Hindlimb muscle (tissue), 1 donor: ENCODE measurements around the gene SLC35B4. TPM values are rescaled to one million over a fixed set of nuclear protein-coding genes. Genes with fewer than 3 reads are reported as not detected.

Experiments
- DNase-seq: peaks from one replicate; pipeline ENCODE4 v3.0.0-alpha.2; 2013
- polyA plus RNA-seq: library from polyadenylated mRNA; unstranded; fragments of 120-200 nt; gene quantifications from one replicate; pipeline ENCODE4 v1.2.1, GENCODE V29; 2013; ENCODE audit not compliant: insufficient read length

The SLC35B4 gene, protein sequence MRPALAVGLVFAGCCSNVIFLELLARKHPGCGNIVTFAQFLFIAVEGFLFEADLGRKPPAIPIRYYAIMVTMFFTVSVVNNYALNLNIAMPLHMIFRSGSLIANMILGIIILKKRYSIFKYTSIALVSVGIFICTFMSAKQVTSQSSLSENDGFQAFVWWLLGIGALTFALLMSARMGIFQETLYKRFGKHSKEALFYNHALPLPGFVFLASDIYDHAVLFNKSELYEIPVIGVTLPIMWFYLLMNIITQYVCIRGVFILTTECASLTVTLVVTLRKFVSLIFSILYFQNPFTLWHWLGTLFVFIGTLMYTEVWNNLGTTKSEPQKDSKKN
- 8.7 TPM for polyA plus RNA-seq

DNA sequence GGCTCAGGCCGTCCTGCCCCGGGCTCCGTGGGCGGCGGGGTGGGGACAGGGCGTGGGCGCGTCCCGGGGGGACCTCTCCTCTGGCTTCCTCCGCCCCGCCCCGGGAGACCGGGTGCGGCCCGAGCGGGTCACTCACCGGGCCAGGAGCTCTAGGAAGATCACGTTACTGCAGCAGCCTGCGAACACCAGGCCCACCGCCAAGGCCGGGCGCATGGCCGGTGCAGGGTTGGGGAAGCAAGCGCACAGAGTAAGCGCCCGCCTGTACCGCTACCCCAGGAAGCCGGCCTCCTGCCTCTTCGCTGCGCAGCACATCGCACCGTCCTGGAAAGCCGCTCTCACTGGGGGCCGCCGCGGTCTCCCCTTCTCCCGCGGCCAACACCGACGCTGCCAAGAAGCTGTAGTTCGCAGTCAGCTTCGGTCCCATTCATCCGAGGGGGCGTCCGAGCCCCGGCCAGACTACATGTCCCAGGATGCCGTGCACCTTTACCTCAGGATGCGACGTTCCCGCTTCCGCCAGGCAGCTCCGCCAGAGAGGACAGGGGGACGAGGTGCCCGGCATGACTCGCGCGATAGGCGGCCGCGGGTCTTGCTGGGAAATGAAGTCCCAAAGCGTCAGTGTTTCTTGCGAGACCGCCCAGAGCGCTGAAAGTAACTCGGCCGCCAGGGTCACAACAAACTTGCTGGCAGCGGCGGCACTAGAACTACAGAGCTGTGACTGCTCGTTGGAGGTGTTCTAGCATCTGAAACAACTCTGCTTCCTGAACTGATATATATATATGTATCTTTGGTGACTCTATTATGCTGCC is at the start of gene SLC35B4:
TSS of gene SLC35B4 (minus strand) at position 392 of the 806 bp plus-strand sequence. CDS start at position 213, 179 bp downstream.
- peak; percentile 97 for DNase-seq

DNA sequence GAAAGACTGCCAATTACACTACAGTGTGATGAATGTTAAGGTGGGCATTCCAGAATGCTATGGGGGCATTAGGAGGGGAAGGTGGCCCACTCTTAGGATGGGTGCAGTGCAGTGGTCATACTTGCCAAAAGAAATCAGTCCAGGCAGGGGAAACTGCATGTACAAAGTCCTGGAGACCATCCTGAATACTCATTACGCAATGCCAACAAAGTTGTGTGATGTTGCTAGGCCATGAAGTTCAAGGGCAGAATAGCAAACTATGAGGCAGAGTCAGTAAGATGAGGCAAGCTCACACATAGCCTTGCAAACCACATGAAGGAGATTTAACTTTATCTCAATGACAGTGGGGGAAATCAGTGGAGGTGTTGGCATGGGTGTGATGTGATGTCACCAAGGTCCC is 49.8 kb upstream of the SLC35B4 start:
- no peak for DNase-seq

DNA sequence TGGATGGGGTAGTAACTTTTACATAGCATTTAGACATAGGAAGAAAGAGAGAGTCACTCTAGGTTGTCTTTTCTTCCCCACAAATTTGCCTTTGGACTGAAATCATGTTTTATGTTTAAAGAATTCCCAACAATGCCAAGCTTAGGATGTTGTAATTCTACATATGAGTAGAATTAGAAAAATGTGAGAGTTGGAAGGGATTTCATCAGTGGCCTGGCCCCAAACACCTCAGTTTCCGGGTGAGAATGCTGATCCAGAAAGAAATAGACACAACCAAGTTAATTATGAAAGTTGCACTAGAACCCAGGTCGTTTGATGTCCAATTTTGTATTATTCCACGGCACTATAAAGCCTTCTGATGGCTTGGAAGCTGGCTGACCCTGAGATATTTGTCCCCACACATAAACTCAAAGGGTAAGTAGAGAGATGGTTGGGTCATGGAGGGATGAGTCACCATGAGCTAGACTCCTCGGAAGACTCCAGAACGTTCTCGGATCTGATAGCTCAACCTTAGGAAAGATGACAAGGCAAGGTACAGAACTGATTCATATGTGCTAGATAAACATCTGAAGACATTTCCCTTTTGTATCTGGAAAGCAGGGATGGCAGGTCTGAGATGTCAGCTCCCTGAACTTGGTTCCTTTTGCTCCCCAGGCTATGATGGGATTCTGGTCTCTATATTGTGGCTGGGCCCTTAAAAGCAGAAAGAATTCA is 48.8 kb upstream of the SLC35B4 start:
- no peak for DNase-seq

DNA sequence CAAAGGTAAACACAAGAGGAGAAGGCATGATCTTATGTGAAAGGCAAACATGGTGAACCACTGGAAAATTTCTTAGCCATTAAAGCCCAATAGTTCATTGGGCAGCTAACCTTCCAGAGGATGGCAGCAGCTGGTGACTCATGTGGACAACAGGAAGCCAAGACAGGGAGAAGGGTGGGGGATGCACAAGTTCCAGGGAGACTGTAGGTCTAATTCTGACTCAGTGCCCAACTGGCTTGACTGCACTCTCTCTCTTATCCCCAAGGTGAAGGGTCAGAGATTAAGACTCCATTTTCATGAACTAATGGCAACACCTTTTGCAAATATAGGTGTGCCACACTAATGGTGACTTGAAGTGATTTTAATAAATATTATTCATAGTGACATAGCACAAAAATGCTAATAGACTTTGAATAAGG is 47.9 kb upstream of the SLC35B4 start:
- DNase-seq, result no peak

DNA sequence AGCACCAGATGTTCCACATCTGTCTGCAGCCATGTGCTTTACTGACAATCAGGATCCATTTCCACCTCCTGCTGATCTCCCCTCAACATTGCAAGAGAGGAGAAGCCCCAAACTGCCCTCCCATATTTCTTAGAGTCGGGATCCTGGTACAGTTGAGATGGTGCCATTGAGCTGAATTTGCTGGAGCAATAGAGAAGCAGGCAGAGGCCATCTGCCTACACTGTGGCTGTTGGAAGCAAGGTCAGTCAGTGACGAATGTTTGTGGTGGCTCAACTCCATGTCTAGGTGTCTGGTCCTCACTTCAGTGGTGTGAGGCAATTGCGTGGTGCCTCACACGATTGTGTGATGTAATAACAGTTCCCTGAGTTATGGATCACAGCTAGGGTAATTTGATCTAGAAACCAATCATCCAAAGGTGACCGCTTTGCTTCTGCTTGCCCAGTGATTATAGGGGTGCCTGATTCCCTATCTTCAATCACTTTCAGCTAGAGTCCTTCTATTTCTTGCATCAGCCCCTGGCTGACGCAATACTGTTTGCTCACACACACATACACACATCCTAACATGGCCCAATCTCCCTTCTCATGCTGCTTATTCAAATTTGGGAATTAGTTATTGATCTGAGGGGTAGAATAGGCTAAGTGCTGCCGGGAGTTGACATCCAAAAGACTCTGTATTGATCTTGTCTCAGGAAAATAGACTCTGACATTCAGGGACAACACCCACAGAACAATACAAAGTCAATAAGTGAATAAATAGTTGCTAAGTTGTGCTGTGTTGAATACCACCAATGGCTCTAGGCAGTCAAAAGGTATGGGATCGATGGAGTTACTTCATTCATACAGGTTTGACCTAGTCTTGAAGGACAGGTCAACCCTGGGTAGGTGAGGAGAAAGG is 46.1 kb upstream of the SLC35B4 start:
- DNase-seq, result no peak

DNA sequence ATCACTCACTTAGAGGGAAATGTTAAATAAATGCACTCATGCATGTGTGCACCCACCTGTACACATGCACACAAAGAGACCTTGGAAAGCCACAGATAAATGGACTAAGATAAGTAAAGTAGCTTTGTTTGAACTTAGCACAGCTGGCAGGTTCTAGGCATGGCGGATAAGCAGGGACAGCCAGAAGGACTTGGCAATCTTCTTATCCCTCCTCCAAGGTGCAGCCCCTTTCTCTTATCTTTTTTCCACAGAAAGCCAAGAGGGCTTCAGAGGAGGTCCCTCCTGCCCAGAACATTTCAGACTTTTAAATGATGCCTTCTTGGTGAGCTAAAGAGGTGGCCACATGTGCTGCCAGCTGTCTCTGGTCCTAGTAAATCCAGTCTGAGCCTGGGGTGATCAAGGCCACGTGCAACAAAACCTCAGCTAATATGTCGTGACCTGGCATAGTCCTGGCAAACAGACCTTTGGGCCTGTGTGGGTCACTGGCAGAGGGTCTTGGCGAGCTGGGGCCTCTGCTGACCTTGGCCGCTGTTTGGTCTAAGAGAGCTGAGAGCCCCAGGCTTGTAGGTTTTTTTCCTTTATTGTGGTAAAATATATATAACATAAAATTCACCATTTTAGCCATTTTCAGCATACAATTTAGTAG is 43.2 kb upstream of the SLC35B4 start:
- no peak for DNase-seq

DNA sequence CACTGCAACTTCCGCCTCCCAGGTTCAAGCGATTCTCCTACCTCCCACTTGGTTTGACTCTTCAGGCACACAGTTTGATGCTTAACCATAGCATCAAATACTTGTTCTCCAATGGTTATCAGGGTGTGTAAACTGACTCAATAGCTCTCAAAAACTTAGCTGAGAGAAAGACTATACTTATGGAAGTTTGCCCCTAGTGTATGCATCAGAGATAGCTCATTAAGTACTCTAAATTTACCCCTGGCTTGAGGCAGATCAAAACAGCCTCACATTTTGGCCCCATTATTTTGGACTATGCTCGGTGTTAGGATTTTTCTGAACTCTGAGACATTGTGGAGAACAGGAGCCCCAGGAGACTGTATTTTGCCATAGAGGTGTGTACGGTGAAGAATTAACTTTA is 40.8 kb upstream of the SLC35B4 start:
- no peak for DNase-seq

DNA sequence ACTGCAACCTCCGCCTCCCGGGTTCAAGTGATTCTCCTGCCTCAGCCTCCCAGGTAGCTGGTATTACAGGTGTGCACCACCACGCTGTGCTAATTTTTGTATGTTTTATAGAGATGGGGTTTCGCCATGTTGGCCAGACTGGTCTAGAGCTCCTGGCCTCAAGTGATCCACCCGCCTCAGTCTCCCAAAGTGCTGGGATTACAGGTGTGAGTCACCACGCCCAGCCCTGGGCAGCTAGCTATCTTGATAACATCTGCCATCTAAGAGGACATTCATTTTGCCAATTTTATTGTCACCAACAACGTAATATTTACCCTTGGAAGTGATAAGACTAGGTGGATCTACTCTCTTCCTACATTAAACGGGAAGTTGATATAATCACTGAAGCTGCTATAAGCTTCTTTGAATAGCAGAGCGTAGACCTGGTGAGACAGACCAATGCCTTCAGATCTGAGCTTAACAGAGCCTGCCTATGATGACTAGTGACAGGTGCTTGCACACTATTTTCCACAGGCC is 39.7 kb upstream of the SLC35B4 start:
- no peak for DNase-seq

DNA sequence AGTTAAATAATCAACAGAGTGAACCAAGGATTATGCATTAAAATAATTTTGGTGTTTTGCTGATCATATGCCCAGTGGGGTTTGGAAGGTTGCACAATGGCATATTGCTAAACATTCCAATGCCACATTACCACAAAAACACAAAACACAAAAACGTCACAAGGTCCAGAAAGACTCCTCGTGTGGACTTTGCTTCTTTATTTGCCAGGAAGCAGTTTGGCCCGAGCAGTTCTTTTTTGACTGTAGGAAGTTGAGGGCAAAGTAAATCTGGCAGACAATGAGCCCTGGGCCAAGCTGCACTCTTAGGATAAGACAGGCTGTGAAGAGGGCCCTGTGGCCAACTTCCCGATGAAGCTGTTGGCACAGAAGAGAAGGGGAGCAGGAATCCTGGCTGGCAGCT is 39.2 kb upstream of the SLC35B4 start:
- no peak for DNase-seq

DNA sequence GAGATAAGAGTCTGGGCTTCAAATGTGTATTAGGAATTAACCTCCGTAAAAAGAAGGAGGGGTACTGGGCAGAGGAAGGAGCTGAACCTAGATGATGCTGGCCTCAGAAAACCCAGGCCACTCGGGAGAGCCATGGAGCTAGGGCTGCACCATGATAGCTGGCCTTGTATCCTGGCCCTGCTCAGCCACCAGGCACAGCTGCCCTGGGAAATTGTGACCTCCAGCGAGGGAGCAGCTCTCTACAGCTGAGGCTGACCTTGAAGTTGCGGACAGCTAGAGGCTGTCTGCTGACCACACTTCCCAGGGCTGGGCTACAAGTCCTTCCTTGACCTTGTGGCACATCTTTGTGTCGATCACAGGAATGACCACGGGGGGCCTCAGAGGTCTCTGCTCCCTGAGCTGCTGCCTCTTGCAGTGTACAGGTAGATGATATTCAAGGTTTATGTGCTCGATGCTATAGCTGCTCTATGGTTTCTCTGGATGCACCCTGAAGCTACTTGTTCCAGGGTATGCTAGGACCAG is 38.3 kb upstream of the SLC35B4 start:
- no peak for DNase-seq

DNA sequence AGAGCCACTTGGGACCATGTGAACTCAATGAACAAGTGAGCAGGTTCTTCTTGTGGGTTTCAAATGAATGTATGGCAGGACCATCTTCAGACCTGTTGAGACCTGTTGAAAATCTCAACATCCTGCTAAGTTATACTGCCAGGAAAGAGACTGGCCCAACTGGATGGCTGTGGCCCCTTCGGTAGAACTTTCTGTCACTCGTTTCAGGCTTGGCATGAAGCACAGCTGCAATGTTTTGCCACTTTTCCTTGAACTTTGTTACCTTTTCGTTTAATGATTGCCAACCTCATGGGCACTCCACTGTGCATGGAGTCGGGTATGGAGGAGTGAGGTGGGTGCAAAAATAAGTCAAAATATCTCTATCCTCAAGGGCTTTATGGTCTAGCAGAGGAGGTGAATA is 36.7 kb upstream of the SLC35B4 start:
- no peak for DNase-seq

DNA sequence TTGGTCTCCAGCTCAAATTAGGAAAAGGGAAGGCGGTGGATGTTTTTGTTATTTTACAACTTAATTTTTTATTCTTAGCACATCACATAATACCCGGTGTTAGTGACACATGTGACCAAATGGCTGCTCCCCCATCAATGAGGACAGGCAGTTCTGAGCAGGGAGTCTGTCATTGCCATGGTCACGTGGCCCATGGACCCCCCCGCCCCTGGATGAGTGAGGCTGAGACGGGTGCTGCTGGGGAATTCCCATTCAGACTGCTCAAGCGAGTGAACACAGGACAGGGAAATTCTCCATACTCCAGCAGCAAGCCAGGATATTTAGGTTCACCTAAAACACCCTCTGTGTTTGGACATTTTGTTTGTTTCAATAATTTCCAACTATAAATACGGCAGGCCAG is 34.7 kb upstream of the SLC35B4 start:
- no peak for DNase-seq

DNA sequence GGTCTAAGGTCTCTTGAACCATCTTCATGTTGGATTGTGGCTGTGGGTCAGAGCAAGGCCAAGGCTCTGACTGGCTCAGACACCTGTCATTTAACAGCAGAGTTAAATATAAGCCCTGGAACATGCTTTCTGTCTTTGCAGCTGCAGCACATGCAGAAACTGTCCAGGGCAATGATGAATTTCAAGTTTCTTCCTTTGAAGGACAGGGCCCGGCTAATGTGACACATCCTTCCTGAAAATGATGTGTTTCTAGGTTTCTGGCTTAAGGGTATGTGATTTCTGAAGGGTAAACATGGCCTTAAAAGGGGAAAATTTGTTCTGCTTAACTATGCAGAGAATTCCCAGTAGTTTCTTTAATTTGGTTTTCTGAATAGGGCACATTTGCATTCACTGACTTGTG is 34.0 kb upstream of the SLC35B4 start:
- DNase-seq, result no peak

DNA sequence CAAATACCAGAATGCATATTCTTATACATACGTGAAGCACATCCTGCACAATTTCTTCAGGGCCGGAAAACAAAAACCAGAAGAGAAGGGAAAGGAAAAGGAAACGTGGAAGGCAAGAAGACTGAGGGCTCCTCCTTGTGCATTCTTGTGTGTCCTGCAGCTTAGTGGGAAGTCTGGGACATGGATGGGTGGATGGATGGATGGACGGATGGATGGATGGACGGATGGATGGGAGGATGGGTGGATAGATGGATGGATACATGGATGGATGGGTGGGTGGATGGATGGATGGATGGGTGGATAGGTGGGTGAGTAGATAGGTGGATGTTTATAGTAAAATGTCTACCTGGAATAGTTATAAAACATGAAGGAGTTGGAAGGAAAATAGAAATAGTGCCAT is 30.8 kb upstream of the SLC35B4 start:
- DNase-seq, result no peak

DNA sequence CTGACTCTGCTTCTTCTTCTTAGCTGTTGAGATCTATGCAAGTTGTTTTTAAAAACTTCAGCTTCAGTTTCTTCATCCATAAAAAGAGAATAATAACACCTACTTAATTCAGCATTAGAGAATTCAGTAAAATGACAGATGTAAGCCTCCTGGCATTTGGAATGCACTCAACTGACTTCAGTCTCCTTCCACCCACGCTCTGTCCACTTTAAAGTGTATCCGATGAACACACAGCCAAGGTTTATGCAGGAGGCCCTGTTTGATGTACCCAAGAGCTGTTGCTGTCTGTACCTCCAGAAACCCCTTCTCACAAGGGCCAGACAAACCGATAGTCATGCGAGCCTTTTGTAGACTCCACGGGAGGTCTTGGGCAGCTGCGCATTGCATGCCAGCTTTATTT is 27.1 kb upstream of the SLC35B4 start:
- DNase-seq, result no peak

DNA sequence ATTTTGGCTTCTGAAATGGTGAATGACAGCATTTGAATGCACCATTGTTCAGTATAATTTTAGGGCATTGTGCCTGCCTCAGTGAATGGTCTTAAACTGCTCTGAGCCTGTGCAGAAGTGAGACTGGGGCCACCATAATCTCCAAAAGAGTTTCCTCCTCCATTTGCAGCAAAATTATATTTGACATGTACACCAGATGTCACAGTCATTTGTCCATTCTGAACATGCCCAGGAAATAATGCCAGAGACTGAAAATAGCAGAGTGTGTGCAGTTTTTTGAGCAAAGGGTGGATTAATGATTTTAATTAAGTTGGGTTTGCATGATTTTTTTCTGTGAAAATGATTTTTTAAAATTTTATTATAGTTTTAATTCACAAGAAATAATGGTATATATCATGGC is 26.4 kb upstream of the SLC35B4 start:
- DNase-seq, result no peak

DNA sequence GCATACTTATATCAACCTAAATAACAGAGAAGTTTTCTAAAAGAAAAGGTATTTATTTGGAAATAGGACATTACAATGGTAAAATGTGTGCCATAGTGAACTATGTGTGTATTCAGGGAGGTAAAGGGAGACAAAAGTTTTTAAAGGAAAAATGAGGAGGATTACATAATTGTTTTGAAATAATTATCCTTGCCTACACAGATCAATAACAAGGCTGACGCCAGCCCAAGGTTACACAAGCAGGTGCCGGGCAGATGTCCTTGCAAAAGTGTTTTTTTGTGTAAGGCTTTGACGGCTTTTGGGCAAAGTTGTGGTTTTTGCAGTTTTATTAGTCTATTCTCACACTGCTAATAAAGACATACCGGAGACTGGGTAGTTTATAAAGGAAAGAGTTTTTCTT is 22.7 kb upstream of the SLC35B4 start:
- no peak for DNase-seq

DNA sequence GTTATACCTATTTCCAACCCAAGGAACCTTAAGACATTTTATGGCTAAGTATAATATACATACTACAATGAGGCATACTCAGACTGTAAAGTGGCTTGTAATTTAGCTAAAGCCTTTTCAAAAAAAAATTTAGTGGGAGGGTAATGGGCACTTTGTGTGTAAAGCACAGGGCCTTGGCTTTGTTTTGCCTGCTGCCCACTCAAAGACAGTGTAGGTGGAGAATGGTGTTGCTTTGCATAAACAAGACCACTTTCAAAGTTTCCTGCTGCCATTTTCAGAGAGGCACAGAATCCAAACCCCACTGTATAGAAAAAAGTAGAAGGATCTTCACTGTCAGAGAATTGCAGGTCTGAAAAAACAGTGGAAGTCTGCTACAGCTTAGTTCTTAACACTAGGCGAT is 21.2 kb upstream of the SLC35B4 start:
- no peak for DNase-seq

DNA sequence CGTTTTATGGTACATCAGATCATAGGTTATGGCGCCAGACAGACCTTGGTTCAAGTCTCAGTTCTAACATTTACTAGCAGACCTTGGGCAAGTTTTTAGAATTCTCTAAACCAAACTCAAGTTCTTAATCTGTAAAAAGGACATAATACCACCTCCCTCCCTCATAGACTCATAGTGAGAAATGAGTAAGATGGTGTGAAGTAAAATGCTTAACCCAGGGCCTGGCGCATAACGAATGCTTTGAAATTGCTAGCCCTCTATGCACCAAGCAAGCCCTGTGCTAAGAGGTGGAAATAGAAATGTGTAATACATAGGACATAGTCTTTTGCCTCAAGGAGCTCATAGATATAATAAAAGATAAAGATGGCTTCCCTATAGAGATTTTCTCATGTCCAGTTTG is 17.7 kb upstream of the SLC35B4 start:
- no peak for DNase-seq

DNA sequence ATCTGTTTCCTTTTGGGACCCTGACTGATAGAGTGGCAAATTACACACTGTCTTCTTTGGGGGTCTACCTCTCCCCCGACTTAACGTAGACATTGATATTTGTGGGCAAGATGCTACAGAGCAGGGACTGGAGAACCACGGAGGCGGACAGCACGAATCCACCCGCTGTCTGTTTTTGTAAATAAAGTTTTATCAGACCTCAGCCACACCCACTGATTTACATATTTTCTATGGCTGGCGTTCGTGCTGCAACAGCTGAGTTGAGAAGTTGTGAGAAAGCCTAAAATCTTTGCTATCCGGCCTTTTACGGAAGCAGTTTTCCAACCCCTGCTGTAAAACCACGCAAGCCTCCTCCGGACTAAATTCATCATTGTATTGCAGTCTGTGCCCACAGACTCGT is 17.2 kb upstream of the SLC35B4 start:
- no peak for DNase-seq

DNA sequence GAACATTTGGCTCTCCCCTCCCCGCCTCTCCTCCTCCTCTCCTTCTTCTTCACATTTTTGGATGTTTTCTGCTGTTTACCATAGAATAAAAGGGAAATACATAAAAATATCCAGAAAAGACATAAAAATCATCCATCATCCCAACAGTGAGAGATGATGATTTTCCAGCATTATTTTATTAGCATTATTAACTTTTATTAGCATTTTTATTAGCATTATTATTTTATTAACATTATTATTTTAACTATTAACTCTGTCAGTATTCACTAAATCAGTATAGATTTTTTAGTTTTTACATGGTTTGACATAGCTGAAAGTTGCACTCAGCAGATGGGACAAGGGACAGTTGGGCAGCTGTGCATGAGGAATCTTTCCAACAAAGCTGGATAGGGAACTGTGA is 16.2 kb upstream of the SLC35B4 start:
- DNase-seq, result no peak
